Esophagus squamous epithelium (tissue), 5 donors: ENCODE measurements around the gene RAB11FIP2. TPM values are rescaled to one million over a fixed set of nuclear protein-coding genes. Genes with fewer than 3 reads are reported as not detected.

Experiments
- DNase-seq: peaks from one replicate; lab custom pipeline; 2025; lab: John Stamatoyannopoulos, UW
- H3K27ac ChIP-seq, 4 donors: fragments of 200-600 bp; sonication (generic); one replicate each; pipeline ENCODE4 v1.5.1; 2016 to 2019; ENCODE audit warnings: mild to moderate bottlenecking in 1 of 4
- H3K27me3 ChIP-seq, 4 donors: fragments of 200-600 bp; sonication (generic); 1 replicate in 3 of 4; 2 replicates in 1 of 4; pipeline versions ENCODE4 v1.5.1 to v1.6.0; 2017 to 2021; ENCODE audit warnings: antibody characterized with exemption in 1 of 4
- H3K36me3 ChIP-seq, 3 donors: fragments of 200-600 bp; sonication (generic); one replicate each; pipeline ENCODE4 v1.5.1; 2016 to 2019
- H3K4me1 ChIP-seq, 3 donors: fragments of 200-600 bp; sonication (generic); one replicate each; pipeline ENCODE4 v1.5.1; 2017 to 2019
- H3K4me3 ChIP-seq, 4 donors: fragments of 200-600 bp; sonication (generic); 1 replicate in 3 of 4; 2 replicates in 1 of 4; pipeline ENCODE4 v1.5.1; 2016 to 2019; ENCODE audit warnings: mild to moderate bottlenecking in 2 of 4, moderate library complexity in 1 of 4
- H3K9me3 ChIP-seq, 3 donors: fragments of 200-600 bp; sonication (generic); one replicate each; pipeline ENCODE4 v1.5.1; 2016 to 2019
- POLR2A ChIP-seq, 4 donors: fragments of 450-650 bp; IDR thresholded peaks; one replicate each; pipeline ENCODE4 v1.6.1; 2017; ENCODE audit warnings: antibody characterized with exemption in 4 of 4, mild to moderate bottlenecking in 4 of 4, moderate library complexity in 3 of 4
- WGBS, 2 donors: methylation state at CpG; one replicate each; pipeline ENCODE4 v1.1.5; 2018; 5-methylcytosine and 5-hydroxymethylcytosine counted together
- intact Hi-C: fragments of 100-400 bp; cut with DNase I; formaldehyde crosslinking; loops from one replicate; pipeline ENCODE4 v1.15.0; 2022
- total RNA-seq, 4 donors: library from RNA; depleted of rRNA; stranded (reverse); fragments of >200 nt; gene quantifications; one replicate each; pipeline ENCODE4 v1.1.0, GENCODE V29; 2016
- TF ChIP-seq, protein P1 (sequence below), 6 experiments: fragments of 450-650 bp in 4 of 6; fragments of 200-600 bp in 2 of 6; sonication (generic) in 2 of 6; IDR thresholded peaks; one replicate each; pipeline ENCODE4 v1.5.1; 2016 to 2019; ENCODE audit warnings: antibody characterized with exemption in 6 of 6, mild to moderate bottlenecking in 4 of 6, moderate library complexity in 4 of 6
- donor health status: DM: yes; HTN: yes; CAD: no.

RAB11FIP2 gene, protein sequence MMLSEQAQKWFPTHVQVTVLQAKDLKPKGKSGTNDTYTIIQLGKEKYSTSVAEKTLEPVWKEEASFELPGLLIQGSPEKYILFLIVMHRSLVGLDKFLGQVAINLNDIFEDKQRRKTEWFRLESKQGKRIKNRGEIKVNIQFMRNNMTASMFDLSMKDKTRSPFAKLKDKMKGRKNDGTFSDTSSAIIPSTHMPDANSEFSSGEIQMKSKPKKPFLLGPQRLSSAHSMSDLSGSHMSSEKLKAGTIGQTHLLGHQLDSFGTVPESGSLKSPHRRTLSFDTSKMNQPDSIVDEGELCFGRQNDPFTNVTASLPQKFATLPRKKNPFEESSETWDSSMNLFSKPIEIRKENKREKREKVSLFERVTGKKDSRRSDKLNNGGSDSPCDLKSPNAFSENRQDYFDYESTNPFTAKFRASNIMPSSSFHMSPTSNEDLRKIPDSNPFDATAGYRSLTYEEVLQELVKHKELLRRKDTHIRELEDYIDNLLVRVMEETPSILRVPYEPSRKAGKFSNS
- total RNA-seq, result 10 to 100 TPM in 3 of 4 donors, 1 to 10 TPM in 1; 6.2 to 21.0 (median 11.6) TPM

DNA sequence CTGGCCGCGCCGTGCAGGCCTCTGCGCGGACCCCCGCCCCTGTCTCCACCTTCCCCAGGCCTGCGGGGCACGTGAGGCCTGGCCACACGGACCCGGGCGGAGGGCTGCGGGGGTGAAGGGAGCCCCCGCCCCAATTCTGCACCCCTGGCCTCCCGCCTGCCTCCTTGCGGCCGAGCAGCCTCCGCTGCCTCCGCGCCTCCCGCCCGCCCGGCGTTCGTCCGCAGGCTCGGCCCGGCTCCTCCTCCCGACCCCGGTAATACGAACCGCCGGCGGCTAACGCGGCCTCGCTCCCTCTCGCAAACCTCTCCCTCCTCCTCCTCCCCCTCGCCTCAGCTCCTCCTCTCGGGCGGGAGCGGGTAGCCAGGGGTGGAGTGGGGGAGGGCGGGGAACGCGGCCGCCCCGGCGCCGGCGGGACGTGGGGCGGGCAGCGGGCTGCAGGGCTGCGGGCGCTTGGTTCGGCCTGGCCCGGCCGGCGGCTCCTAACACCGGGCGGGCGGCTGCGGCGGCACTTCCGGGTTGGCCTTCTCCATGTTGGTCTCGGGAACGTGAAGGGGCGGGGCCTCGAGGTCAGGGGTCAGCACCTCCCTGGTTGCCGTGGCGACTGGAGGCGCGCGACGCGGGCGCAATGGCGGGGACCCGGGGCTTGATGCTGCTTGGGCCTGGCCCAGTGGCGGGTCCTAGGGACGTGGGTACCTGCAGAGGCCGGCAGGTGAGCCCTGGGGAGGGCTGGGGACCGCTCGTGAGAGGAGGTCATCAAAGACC is at the start of gene RAB11FIP2:
TSS of gene RAB11FIP2 (minus strand) at position 547 of the 762 bp plus-strand sequence. CDS start 778 bp downstream, outside the sequence.
- Histone ChIP-seq H3K4me1 (peaks cover 0 to 56% (median 10%) of the 10 kb centered on the region in 3 donors), H3K27ac (peak within 1 kb of the TSS; percentile 82 to 96 (median 93)), H3K4me3 (peak within 1 kb of the TSS; percentile 64 to 95 (median 80)), H3K27me3 (no peaks in the 10 kb centered on the region), H3K9me3 (no peaks in the 10 kb centered on the region), H3K36me3 (no peaks in the 10 kb centered on the region)
- intact Hi-C loops, result no loop called here
- WGBS, 2 donors, result 0% methylated on average over 19 of the region's 83 CpGs; no CpG with 5 or more reads in 1 of the 2 donors
- peak; percentile 79 for DNase-seq
- TF ChIP-seq, protein P1, sequence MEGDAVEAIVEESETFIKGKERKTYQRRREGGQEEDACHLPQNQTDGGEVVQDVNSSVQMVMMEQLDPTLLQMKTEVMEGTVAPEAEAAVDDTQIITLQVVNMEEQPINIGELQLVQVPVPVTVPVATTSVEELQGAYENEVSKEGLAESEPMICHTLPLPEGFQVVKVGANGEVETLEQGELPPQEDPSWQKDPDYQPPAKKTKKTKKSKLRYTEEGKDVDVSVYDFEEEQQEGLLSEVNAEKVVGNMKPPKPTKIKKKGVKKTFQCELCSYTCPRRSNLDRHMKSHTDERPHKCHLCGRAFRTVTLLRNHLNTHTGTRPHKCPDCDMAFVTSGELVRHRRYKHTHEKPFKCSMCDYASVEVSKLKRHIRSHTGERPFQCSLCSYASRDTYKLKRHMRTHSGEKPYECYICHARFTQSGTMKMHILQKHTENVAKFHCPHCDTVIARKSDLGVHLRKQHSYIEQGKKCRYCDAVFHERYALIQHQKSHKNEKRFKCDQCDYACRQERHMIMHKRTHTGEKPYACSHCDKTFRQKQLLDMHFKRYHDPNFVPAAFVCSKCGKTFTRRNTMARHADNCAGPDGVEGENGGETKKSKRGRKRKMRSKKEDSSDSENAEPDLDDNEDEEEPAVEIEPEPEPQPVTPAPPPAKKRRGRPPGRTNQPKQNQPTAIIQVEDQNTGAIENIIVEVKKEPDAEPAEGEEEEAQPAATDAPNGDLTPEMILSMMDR (IDR thresholded peaks at IDR 0.05), result no peak
- TF ChIP-seq POLR2A (IDR thresholded peaks at IDR 0.05), result peak in 2 of 4 donors; percentile 55 to 64

DNA sequence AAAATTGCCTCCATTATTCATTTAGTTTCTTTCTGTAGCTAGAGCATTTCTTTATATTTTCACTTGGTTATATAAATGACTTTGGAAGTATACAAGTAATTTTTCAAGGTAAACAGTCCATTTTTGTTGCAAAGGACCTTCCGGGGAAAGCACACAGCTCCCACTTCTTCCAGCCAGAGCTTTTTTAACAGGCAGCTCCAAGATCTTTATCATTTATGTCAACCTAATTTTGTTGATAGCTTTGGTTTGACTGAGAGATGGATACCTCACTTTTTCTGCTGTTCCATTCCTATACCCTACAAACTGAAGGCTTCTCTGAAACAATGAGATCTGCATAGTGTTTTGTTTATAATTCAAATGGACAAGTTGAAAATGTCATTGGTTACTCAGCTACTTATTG is 49.3 kb upstream of the RAB11FIP2 start:
- 73 to 75% methylated on average over 1 of the region's 1 CpG for WGBS, 2 donors
- intact Hi-C loops, result no loop called here
- no peak for DNase-seq
- Histone ChIP-seq H3K27me3 (no peaks in the 10 kb centered on the region), H3K9me3 (no peaks in the 10 kb centered on the region), H3K4me3 (no peak overlapping the region), H3K27ac (no peak overlapping the region), H3K36me3 (no peaks in the 10 kb centered on the region), H3K4me1 (no peaks in the 10 kb centered on the region)
- no peak for TF ChIP-seq POLR2A (IDR thresholded peaks at IDR 0.05)
- TF ChIP-seq, protein P1 (IDR thresholded peaks at IDR 0.05), result no peak

DNA sequence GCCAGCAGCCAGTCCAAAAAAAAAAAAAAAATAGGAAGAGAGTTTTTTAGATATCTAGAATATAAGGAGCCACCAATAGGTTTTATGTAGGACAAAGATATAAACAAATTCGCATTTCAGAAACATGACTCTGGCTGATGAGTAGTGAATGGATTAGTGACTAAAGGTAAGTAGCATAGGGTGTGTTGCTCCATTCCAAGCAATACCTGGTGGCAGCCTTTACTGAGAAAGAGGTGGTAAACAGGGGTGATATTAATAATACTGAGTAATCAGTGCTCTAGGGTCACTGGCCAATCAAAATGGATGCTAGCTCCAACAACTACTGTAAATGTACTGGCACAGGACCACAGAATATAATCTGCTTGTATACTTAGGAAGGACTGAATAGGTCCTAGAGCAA is 45.5 kb upstream of the RAB11FIP2 start:
- DNase-seq, result no peak
- intact Hi-C loops, result no loop called here

DNA sequence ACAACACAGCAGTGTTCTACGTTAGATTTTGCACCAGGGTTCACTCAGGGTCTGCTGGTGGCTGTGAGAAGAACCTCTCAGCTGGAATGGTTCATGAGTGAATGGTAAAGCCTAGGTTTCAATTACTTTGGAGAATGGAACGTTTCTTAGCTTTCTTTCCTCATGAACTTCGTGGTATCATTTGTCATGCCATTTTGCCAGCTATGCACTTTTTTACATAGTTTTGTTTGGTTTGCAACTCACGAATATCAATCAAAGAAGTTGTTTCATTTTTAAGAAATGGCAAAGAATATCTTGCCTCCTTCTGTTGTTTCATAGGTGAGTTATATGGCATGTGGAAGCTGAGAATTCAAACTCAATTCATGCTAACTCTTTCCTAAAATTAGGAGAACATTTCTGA is 34.1 kb upstream of the RAB11FIP2 start:
- Histone ChIP-seq H3K27me3 (no peaks in the 10 kb centered on the region), H3K9me3 (peaks cover 0 to 7% (median 0%) of the 10 kb centered on the region in 3 donors), H3K27ac (no peak overlapping the region), H3K4me3 (no peak overlapping the region), H3K4me1 (no peaks in the 10 kb centered on the region), H3K36me3 (no peaks in the 10 kb centered on the region)
- intact Hi-C loops, result no loop called here
- no peak for TF ChIP-seq POLR2A (IDR thresholded peaks at IDR 0.05)
- TF ChIP-seq, protein P1 (IDR thresholded peaks at IDR 0.05), result no peak
- DNase-seq, result no peak
- 58 to 62% methylated on average over 4 of the region's 4 CpGs for WGBS, 2 donors

More for the DNA sequence above, 45.5 kb upstream of the RAB11FIP2 start:
- Histone ChIP-seq H3K36me3 (no peaks in the 10 kb centered on the region), H3K27me3 (no peaks in the 10 kb centered on the region), H3K27ac (peak overlapping the region in 2 of 4 donors; percentile 46 to 55), H3K4me1 (no peaks in the 10 kb centered on the region), H3K4me3 (no peak overlapping the region), H3K9me3 (no peaks in the 10 kb centered on the region)
- no peak for TF ChIP-seq POLR2A (IDR thresholded peaks at IDR 0.05)
- TF ChIP-seq, protein P1 (IDR thresholded peaks at IDR 0.05), result no peak
- WGBS, 2 donors, result 82 to 92% methylated on average over 1 of the region's 1 CpG
